WI38 (cell line): ENCODE results near the gene AREG.
"Not testable (repeated sequence)": the region's sequence is repeated elsewhere in the genome, so short reads cannot be mapped to it uniquely, and the experiment has no call there.

Experiments
- H3K4me3 ChIP-seq: 2 replicates; pipeline ENCODE4 v1.5.1; 2011; ENCODE audit warnings: low read depth, mild to moderate bottlenecking, control low read depth, low read length
- TF ChIP-seq, protein P1 (sequence below): IDR thresholded peaks from 2 replicates; pipeline ENCODE4 v1.5.1; 2012; ENCODE audit warnings: low read depth, mild to moderate bottlenecking, control low read depth, low read length

AREG gene

DNA sequence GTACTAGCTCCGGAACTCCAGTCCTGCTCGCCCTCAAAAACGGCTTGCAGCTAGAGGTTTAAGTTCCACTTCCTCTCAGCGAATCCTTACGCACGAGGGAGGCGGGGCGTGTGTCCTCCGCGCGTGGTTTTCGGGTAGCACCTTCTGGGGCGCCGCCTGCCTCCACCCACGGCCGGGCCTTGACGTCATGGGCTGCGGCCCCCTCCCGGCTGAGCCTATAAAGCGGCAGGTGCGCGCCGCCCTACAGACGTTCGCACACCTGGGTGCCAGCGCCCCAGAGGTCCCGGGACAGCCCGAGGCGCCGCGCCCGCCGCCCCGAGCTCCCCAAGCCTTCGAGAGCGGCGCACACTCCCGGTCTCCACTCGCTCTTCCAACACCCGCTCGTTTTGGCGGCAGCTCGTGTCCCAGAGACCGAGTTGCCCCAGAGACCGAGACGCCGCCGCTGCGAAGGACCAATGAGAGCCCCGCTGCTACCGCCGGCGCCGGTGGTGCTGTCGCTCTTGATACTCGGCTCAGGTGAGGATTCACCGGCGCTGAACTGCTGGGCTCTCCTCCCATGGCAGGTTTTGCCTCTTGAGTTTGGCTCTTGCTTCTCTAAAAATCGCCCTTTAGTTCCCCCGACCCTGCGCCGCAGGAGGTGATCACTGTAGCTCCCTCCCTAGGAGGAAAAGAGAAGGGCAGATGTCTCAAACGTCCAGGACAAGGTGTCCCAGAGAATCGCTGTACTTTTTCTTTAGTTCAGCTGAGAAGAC is at the start of gene AREG:
Gene AREG, plus strand, starts transcription at position 246 of the 752 bp plus-strand sequence. Its CDS starts 210 bp downstream, at position 456.
- peak within 1 kb of the TSS; percentile 82 for H3K4me3 ChIP-seq
- TF ChIP-seq, protein P1, sequence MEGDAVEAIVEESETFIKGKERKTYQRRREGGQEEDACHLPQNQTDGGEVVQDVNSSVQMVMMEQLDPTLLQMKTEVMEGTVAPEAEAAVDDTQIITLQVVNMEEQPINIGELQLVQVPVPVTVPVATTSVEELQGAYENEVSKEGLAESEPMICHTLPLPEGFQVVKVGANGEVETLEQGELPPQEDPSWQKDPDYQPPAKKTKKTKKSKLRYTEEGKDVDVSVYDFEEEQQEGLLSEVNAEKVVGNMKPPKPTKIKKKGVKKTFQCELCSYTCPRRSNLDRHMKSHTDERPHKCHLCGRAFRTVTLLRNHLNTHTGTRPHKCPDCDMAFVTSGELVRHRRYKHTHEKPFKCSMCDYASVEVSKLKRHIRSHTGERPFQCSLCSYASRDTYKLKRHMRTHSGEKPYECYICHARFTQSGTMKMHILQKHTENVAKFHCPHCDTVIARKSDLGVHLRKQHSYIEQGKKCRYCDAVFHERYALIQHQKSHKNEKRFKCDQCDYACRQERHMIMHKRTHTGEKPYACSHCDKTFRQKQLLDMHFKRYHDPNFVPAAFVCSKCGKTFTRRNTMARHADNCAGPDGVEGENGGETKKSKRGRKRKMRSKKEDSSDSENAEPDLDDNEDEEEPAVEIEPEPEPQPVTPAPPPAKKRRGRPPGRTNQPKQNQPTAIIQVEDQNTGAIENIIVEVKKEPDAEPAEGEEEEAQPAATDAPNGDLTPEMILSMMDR: peak; percentile 76

DNA sequence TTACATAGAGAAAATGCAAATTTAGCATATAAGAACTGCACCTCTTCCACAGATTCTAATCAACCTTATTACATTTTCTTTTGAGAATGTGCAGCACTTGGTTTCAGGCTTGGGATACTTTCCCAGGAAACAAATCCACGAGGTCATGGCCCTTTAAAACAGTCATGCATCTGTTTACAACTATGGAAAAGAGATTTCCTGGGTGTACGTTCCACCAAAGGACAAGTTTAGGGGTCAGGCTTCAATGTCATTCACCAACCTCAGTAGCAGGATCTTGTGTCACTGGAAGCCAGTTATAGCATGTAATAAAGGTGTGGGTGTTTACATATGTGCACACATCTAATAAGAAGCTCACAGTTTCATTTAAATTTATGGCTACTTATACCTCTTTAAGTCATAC is 49.3 kb upstream of the AREG start:
- H3K4me3 ChIP-seq: no peak overlapping the region
- TF ChIP-seq, protein P1: no peak

GRCh38 chr4:74397748-74398426 is 47.0 kb upstream of the AREG start:
- no peak overlapping the region for H3K4me3 ChIP-seq
- TF ChIP-seq, protein P1: no peak

DNA sequence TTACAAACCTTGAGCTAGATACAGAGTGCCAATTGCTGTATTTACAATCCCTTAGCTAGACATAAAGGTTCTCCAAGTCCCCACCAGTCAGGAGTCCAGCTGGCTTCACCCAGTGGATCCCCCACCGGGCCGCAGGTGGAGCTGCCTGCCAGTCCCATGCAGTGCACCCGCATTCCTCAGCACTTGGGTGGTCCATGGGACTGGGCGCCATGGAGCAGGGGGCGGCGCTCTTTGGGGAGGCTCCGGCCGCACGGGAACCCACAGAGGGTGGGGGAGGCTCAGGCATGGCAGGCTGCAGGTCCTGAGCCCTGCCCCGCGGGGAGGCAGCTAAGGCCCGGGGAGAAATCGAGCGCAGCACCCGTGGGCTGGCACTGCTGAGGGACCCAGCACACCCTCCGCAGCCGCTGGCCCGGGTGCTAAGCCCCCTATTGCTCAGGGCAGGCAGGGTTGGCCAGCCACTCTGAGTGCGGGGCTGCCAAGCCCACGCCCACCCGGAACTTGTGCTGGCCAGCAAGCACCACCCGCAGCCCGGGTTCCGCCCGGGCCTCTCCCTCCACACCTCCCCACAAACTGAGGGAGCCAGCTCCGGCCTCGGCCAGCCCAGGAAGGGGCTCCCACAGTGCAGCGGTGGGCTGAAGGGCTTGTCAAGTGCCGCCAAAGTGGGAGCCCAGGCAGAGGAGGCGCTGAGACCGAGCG is 45.9 kb upstream of the AREG start:
- H3K4me3 ChIP-seq: not testable (repeated sequence)

DNA sequence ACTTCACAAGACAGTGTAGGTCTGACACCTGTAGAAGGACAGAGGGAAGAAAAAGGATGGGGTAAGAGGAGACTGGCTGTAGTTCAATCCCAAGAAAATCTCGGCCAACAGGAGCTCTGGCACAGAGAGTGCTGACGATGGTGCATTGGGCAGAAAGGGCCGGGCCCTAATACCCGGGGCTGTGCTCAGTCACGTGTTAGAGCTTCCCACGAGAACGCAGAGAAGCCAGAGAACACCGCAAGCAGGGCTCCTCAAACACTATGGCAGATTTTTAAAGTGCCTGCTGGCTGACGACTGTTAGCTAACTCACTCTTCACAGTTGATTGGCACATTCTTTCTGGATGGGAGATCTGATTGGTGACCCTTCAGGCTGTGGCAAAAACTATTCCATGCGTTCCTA is 44.5 kb upstream of the AREG start:
- no peak overlapping the region for H3K4me3 ChIP-seq
- TF ChIP-seq, protein P1: no peak

GRCh38 chr4:74402692-74403456 is 42.1 kb upstream of the AREG start:
- no peak overlapping the region for H3K4me3 ChIP-seq
- TF ChIP-seq, protein P1: no peak

- TF ChIP-seq, protein P1: no peak
- no peak overlapping the region for H3K4me3 ChIP-seq
These were observed 37.0 kb upstream of the AREG start for GRCh38 chr4:74407891-74408290.
